Lower lobe of right lung (tissue), 2 donors: ENCODE measurements around the gene HMG20B. TPM values are rescaled to one million over a fixed set of nuclear protein-coding genes. Genes with fewer than 3 reads are reported as not detected.

Source experiments
- ATAC-seq, 2 donors: fragments of 200-7000 bp; cut with Tn5 transposase; one replicate each; pipeline ENCODE4 v1.9.1; 2020 to 2022; ENCODE audit warnings: mild to moderate bottlenecking in 2 of 2, moderate library complexity in 2 of 2
- DNase-seq: peaks from one replicate; pipeline ENCODE4 v3.0.0-alpha.2; 2020
- H3K27ac ChIP-seq: fragments of 200-600 bp; one replicate; pipeline ENCODE4 v1.8.0; 2022
- H3K27me3 ChIP-seq: fragments of 200-600 bp; one replicate; pipeline ENCODE4 v1.8.0; 2022; ENCODE audit warnings: low read depth
- H3K36me3 ChIP-seq: fragments of 200-600 bp; one replicate; pipeline ENCODE4 v1.8.0; 2022; ENCODE audit warnings: mild to moderate bottlenecking
- H3K4me1 ChIP-seq: fragments of 200-600 bp; one replicate; pipeline ENCODE4 v1.8.0; 2022
- H3K4me3 ChIP-seq: fragments of 200-600 bp; one replicate; pipeline ENCODE4 v1.8.0; 2022; ENCODE audit warnings: mild to moderate bottlenecking
- H3K9me3 ChIP-seq: fragments of 200-600 bp; one replicate; pipeline ENCODE4 v1.8.0; 2022
- intact Hi-C: fragments of 100-400 bp; cut with DNase I; formaldehyde crosslinking; loops from one replicate; pipeline ENCODE4 v1.11.0; 2022
- total RNA-seq: library from RNA; stranded (reverse); fragmentation: NEBNext Ultra II Directional; extraction: Animal tissue kit (Norgen Biotek cat#: 25700); gene quantifications from one replicate; pipeline ENCODE4 v1.2.1, GENCODE V29; 2021
- TF ChIP-seq, protein P1 (sequence below): fragments of 200-600 bp; IDR thresholded peaks from one replicate; pipeline ENCODE4 v1.8.0; 2022; ENCODE audit warnings: antibody characterized with exemption, mild to moderate bottlenecking
- donor health status: DM: no; HTN: yes; CAD: no; lungs with severe emphysema.

Gene HMG20B
- total RNA-seq, 1 donor from 2014 or later: 60.9 TPM

- DNase-seq (peak; percentile 84), ATAC-seq (peak; percentile 73 to 83)
- Histone ChIP-seq H3K4me1 (no peaks in the 10 kb centered on the region), H3K36me3 (peaks cover 51% of the 10 kb centered on the region), H3K27me3 (no peaks in the 10 kb centered on the region), H3K9me3 (no peaks in the 10 kb centered on the region), H3K27ac (no peak overlapping the region), H3K4me3 (no peak overlapping the region)
- intact Hi-C loops: no loop called here
- TF ChIP-seq, protein P1, sequence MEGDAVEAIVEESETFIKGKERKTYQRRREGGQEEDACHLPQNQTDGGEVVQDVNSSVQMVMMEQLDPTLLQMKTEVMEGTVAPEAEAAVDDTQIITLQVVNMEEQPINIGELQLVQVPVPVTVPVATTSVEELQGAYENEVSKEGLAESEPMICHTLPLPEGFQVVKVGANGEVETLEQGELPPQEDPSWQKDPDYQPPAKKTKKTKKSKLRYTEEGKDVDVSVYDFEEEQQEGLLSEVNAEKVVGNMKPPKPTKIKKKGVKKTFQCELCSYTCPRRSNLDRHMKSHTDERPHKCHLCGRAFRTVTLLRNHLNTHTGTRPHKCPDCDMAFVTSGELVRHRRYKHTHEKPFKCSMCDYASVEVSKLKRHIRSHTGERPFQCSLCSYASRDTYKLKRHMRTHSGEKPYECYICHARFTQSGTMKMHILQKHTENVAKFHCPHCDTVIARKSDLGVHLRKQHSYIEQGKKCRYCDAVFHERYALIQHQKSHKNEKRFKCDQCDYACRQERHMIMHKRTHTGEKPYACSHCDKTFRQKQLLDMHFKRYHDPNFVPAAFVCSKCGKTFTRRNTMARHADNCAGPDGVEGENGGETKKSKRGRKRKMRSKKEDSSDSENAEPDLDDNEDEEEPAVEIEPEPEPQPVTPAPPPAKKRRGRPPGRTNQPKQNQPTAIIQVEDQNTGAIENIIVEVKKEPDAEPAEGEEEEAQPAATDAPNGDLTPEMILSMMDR: peak; percentile 95
Observed at GRCh38 chr19:3544742-3545668, 27.7 kb upstream of the HMG20B start.

- TF ChIP-seq, protein P1: no peak
- intact Hi-C loops: no loop called here
- no peak for DNase-seq
- no peak overlapping the region for H3K27ac ChIP-seq
- no peak overlapping the region for H3K4me3 ChIP-seq
- H3K9me3 ChIP-seq: no peaks in the 10 kb centered on the region
- H3K4me1 ChIP-seq: no peaks in the 10 kb centered on the region
- no peak for ATAC-seq
- H3K27me3 ChIP-seq: no peaks in the 10 kb centered on the region
- peaks cover 51% of the 10 kb centered on the region for H3K36me3 ChIP-seq
Observed at GRCh38 chr19:3545669-3546034, 27.1 kb upstream of the HMG20B start.

GRCh38 chr19:3546119-3546518 is 26.6 kb upstream of the HMG20B start:
- intact Hi-C loops: no loop called here
- Histone ChIP-seq H3K36me3 (peaks cover 51% of the 10 kb centered on the region), H3K9me3 (no peaks in the 10 kb centered on the region), H3K27ac (no peak overlapping the region), H3K27me3 (no peaks in the 10 kb centered on the region), H3K4me3 (no peak overlapping the region), H3K4me1 (no peaks in the 10 kb centered on the region)
- no peak for ATAC-seq
- TF ChIP-seq, protein P1: no peak
- DNase-seq: no peak

DNA sequence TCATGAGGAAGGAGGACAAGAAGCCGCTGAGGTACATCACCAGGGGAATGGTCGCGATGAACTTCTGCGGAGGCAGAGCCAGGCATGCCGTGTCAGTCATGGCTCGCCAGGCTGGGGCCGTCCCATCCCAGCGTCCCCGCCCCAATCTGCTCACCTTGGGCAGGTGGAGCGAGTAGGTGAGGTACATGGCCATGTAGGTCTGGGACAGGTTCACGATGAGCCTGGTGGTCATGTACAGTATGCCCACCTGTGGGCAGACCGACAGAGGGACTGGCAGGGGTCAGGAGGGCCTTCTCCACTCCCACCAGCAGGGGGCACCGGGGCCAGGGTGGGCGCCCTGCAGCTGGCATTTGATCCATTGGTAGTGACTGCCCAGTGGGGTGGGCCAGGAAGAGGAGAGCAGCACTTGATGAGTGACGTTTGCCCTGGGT is 25.4 kb upstream of the HMG20B start:
- TF ChIP-seq, protein P1: peak; percentile 55
- Histone ChIP-seq H3K9me3 (no peaks in the 10 kb centered on the region), H3K4me3 (no peak overlapping the region), H3K27me3 (no peaks in the 10 kb centered on the region), H3K36me3 (peaks cover 51% of the 10 kb centered on the region), H3K4me1 (peaks cover 1% of the 10 kb centered on the region), H3K27ac (no peak overlapping the region)
- DNase-seq (peak; percentile 48), ATAC-seq (no peak)
- intact Hi-C loops: no loop called here

DNA sequence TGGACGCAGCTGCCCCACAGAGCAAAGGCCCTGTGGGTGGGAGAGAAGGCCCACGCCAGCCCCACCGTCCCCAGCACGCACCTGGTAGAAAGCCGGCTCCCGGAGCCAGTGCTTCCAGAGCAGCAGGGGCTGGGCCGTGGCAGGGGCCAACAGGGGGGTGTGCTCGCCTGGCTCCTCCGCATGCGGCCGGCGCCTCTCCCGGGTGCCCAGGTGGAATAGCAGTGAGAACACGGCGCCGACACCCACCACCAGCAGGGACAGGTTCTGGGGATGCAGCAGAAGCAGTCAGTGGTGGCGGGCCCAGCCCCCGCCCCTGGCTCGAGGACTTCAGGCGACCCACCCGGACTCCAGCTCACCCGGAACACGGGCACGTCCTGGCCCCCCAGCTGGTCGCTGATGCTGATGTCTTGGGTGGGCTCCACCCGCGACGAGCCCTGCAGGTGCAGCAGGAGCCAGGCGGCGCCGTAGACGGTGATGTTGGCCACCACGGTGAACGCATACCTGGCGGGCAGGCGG is 24.9 kb upstream of the HMG20B start:
- H3K9me3 ChIP-seq: no peaks in the 10 kb centered on the region
- intact Hi-C loops: no loop called here
- TF ChIP-seq, protein P1: no peak
- peak; percentile 50 for DNase-seq
- peaks cover 6% of the 10 kb centered on the region for H3K4me1 ChIP-seq
- no peak for ATAC-seq
- H3K27me3 ChIP-seq: no peaks in the 10 kb centered on the region
- no peak overlapping the region for H3K27ac ChIP-seq
- peaks cover 51% of the 10 kb centered on the region for H3K36me3 ChIP-seq
- no peak overlapping the region for H3K4me3 ChIP-seq
